CD4-positive, alpha-beta T cell treated with Interleukin-10 for 1 hour (primary cell): ENCODE data around the gene ZNF189.
A peak's percentile ranks its signal among the peaks of the same experiment; 100 is the strongest.

ENCODE experiments used
- DNase-seq: peaks from one replicate; pipeline ENCODE4 v3.0.0-alpha.2; 2020

The ZNF189 gene

GRCh38 chr9:101427358-101427757, 28.7 kb downstream of the ZNF189 start:
- no peak for DNase-seq

- DNase-seq, result no peak
These were observed 29.5 kb downstream of the ZNF189 start for GRCh38 chr9:101427957-101428655.

GRCh38 chr9:101428909-101429308, 30.3 kb downstream of the ZNF189 start:
- DNase-seq, result no peak

GRCh38 chr9:101429736-101430135, 31.1 kb downstream of the ZNF189 start:
- no peak for DNase-seq

- no peak for DNase-seq
These were observed 33.5 kb downstream of the ZNF189 start for GRCh38 chr9:101432171-101432570.

GRCh38 chr9:101432740-101433139, 34.1 kb downstream of the ZNF189 start:
- no peak for DNase-seq

GRCh38 chr9:101433229-101433628, 34.6 kb downstream of the ZNF189 start:
- DNase-seq, result no peak

- DNase-seq, result no peak
These were observed 36.3 kb downstream of the ZNF189 start for GRCh38 chr9:101434998-101435397.

- no peak for DNase-seq
These were observed 37.0 kb downstream of the ZNF189 start, which contains the start of gene ALDOB for GRCh38 chr9:101435601-101436079. Gene ALDOB (minus strand): TSS chr9:101435774. CDS start chr9:101430887, 4,887 bp downstream.

GRCh38 chr9:101437806-101438232, 39.2 kb downstream of the ZNF189 start:
- DNase-seq, result no peak

GRCh38 chr9:101438523-101438922, 39.9 kb downstream of the ZNF189 start:
- no peak for DNase-seq

GRCh38 chr9:101440714-101441230, 42.1 kb downstream of the ZNF189 start:
- no peak for DNase-seq

GRCh38 chr9:101442318-101442717, 43.7 kb downstream of the ZNF189 start:
- no peak for DNase-seq

GRCh38 chr9:101442736-101443135, 44.1 kb downstream of the ZNF189 start:
- DNase-seq, result no peak

GRCh38 chr9:101443364-101443771, 44.7 kb downstream of the ZNF189 start:
- DNase-seq, result no peak

- DNase-seq, result no peak
These were observed 46.8 kb downstream of the ZNF189 start for GRCh38 chr9:101445353-101446029.

- DNase-seq, result no peak
These were observed 48.1 kb downstream of the ZNF189 start for GRCh38 chr9:101446732-101447131.

- no peak for DNase-seq
These were observed 50.0 kb downstream of the ZNF189 start for GRCh38 chr9:101448680-101449070.

- peak; percentile 41 for DNase-seq
These were observed 50.5 kb downstream of the ZNF189 start for GRCh38 chr9:101449071-101449721.

- no peak for DNase-seq
These were observed 52.3 kb downstream of the ZNF189 start for GRCh38 chr9:101450931-101451330.

GRCh38 chr9:101451498-101451897, 52.8 kb downstream of the ZNF189 start:
- DNase-seq, result no peak

- DNase-seq, result no peak
These were observed 55.3 kb downstream of the ZNF189 start for GRCh38 chr9:101453776-101454570.
